Measurements from ENCODE around the gene JOSD2.

JOSD2 gene

GRCh38 chr19:50510121-50510670 is 795 bp downstream of the JOSD2 start:
- Histone ChIP-seq H3K27me3 (ENCODE audit: low read length) (no peaks in the 10 kb centered on the region), H3K27ac (ENCODE audit: low read depth, low read length) (no peak overlapping the region), H3K4me2 (ENCODE audit: low read depth, low read length, poor library complexity, severe bottlenecking) (peak overlapping the region; percentile 78), H3K9ac (ENCODE audit: low read length) (peak overlapping the region; percentile 80), H3F3A (ENCODE audit: insufficient read depth) (no peaks in the 10 kb centered on the region), H3K9me3 (ENCODE audit: insufficient read depth, low read length) (no peaks in the 10 kb centered on the region), H3K36me3 (ENCODE audit: low read length) (no peaks in the 10 kb centered on the region), H2AFZ (ENCODE audit: low read depth, low read length, severe bottlenecking) (no peak overlapping the region), H3K4me3 (ENCODE audit: insufficient read depth, low read length, poor library complexity, severe bottlenecking) (peak overlapping the region; percentile 64), H3K9me2 (replicated peaks; ENCODE audit: insufficient read depth, low read length) (no peaks in the 10 kb centered on the region), H3K79me2 (ENCODE audit: insufficient read depth, low read length) (no peaks in the 10 kb centered on the region), H4K20me1 (ENCODE audit: low read depth, low read length) (no peaks in the 10 kb centered on the region)
- TF ChIP-seq EZH2phosphoT487 (conservative IDR thresholded peaks at IDR 0.05; ENCODE audit: low read length): no peak
- TF ChIP-seq CTCF (IDR thresholded peaks at IDR 0.05; ENCODE audit: insufficient read depth, low read length, poor library complexity, severe bottlenecking): no peak

GRCh38 chr19:50509366-50509765 is 1.6 kb downstream of the JOSD2 start:
- Histone ChIP-seq H3K36me3 (ENCODE audit: low read length) (no peaks in the 10 kb centered on the region), H3K4me3 (ENCODE audit: insufficient read depth, low read length, poor library complexity, severe bottlenecking) (no peak overlapping the region), H3K9ac (ENCODE audit: low read length) (no peak overlapping the region), H3K4me2 (ENCODE audit: low read depth, low read length, poor library complexity, severe bottlenecking) (no peak overlapping the region), H3F3A (ENCODE audit: insufficient read depth) (no peaks in the 10 kb centered on the region), H3K79me2 (ENCODE audit: insufficient read depth, low read length) (no peaks in the 10 kb centered on the region), H3K27me3 (ENCODE audit: low read length) (no peaks in the 10 kb centered on the region), H3K9me2 (replicated peaks; ENCODE audit: insufficient read depth, low read length) (no peaks in the 10 kb centered on the region), H3K9me3 (ENCODE audit: insufficient read depth, low read length) (no peaks in the 10 kb centered on the region), H3K27ac (ENCODE audit: low read depth, low read length) (no peak overlapping the region), H4K20me1 (ENCODE audit: low read depth, low read length) (no peaks in the 10 kb centered on the region), H2AFZ (ENCODE audit: low read depth, low read length, severe bottlenecking) (no peak overlapping the region)
- TF ChIP-seq CTCF (IDR thresholded peaks at IDR 0.05; ENCODE audit: insufficient read depth, low read length, poor library complexity, severe bottlenecking) (no peak), EZH2phosphoT487 (conservative IDR thresholded peaks at IDR 0.05; ENCODE audit: low read length) (no peak)

- Histone ChIP-seq H3K9ac (ENCODE audit: low read length) (no peak overlapping the region), H4K20me1 (ENCODE audit: low read depth, low read length) (no peaks in the 10 kb centered on the region), H3K9me2 (replicated peaks; ENCODE audit: insufficient read depth, low read length) (no peaks in the 10 kb centered on the region), H3F3A (ENCODE audit: insufficient read depth) (no peaks in the 10 kb centered on the region), H3K36me3 (ENCODE audit: low read length) (no peaks in the 10 kb centered on the region), H3K4me2 (ENCODE audit: low read depth, low read length, poor library complexity, severe bottlenecking) (no peak overlapping the region), H3K9me3 (ENCODE audit: insufficient read depth, low read length) (no peaks in the 10 kb centered on the region), H3K4me3 (ENCODE audit: insufficient read depth, low read length, poor library complexity, severe bottlenecking) (no peak overlapping the region), H3K79me2 (ENCODE audit: insufficient read depth, low read length) (no peaks in the 10 kb centered on the region), H3K27me3 (ENCODE audit: low read length) (no peaks in the 10 kb centered on the region), H2AFZ (ENCODE audit: low read depth, low read length, severe bottlenecking) (no peak overlapping the region), H3K27ac (ENCODE audit: low read depth, low read length) (no peak overlapping the region)
- TF ChIP-seq CTCF (IDR thresholded peaks at IDR 0.05; ENCODE audit: insufficient read depth, low read length, poor library complexity, severe bottlenecking) (no peak), EZH2phosphoT487 (conservative IDR thresholded peaks at IDR 0.05; ENCODE audit: low read length) (no peak)
Observed at GRCh38 chr19:50508843-50509190, 2.2 kb downstream of the JOSD2 start.

All from SU-DHL-6 (cell line).